ENCODE data around the gene KRTAP4-9.
"Not testable (repeated sequence)": the region's sequence is repeated elsewhere in the genome, so short reads cannot be mapped to it uniquely, and the experiment has no call there.

The KRTAP4-9 gene

GRCh38 chr17:41088760-41089352 lies 16.3 kb upstream of the KRTAP4-9 start:
- intact Hi-C loops (cut with DNase I); DNase-seq: not testable (repeated sequence)

- intact Hi-C loops (cut with DNase I), result no loop called here
- no peak for DNase-seq
These were observed 9.1 kb upstream of the KRTAP4-9 start for GRCh38 chr17:41096055-41096454.

GRCh38 chr17:41098042-41098441 lies 7.1 kb upstream of the KRTAP4-9 start, which contains the start of gene KRTAP4-8:
KRTAP4-8 (minus strand) TSS chr17:41098142; CDS start chr17:41098084, 58 bp downstream.
- intact Hi-C loops (cut with DNase I), result no loop called here
- DNase-seq, result no peak

- no peak for DNase-seq
- intact Hi-C loops (cut with DNase I), result no loop called here
These were observed 6.7 kb upstream of the KRTAP4-9 start for GRCh38 chr17:41098481-41098880.

GRCh38 chr17:41099682-41100480 lies 5.3 kb upstream of the KRTAP4-9 start:
- DNase-seq; intact Hi-C loops (cut with DNase I): not testable (repeated sequence)

GRCh38 chr17:41101586-41102259 lies 3.5 kb upstream of the KRTAP4-9 start, which contains the start of gene KRTAP4-16:
KRTAP4-16 (minus strand) TSS chr17:41102209; CDS start chr17:41102209, 0 bp downstream.
- intact Hi-C loops (cut with DNase I), result no loop called here

GRCh38 chr17:41103896-41104295 lies 1.3 kb upstream of the KRTAP4-9 start:
- intact Hi-C loops (cut with DNase I), result no loop called here
- DNase-seq, result no peak

More at GRCh38 chr17:41101586-41102259, 3.5 kb upstream of the KRTAP4-9 start, which contains the start of gene KRTAP4-16:
- DNase-seq, result no peak

- intact Hi-C loops (cut with DNase I); DNase-seq: not testable (repeated sequence)
These were observed 677 bp upstream of the KRTAP4-9 start for GRCh38 chr17:41104386-41105038.

- intact Hi-C loops (cut with DNase I), result no loop called here
- DNase-seq, result no peak
These were observed 2.8 kb downstream of the KRTAP4-9 start for GRCh38 chr17:41107941-41108450.

GRCh38 chr17:41108728-41109386 lies 3.7 kb downstream of the KRTAP4-9 start:
- intact Hi-C loops (cut with DNase I); DNase-seq: not testable (repeated sequence)

GRCh38 chr17:41111151-41111885 lies 6.1 kb downstream of the KRTAP4-9 start:
- no peak for DNase-seq
- intact Hi-C loops (cut with DNase I), result no loop called here

GRCh38 chr17:41116297-41116696 lies 11.1 kb downstream of the KRTAP4-9 start:
- intact Hi-C loops (cut with DNase I), result no loop called here
- DNase-seq, result no peak

GRCh38 chr17:41117846-41118386 lies 12.7 kb downstream of the KRTAP4-9 start, which contains the start of gene KRTAP4-11:
KRTAP4-11 (minus strand) TSS chr17:41118373; CDS start chr17:41118315, 58 bp downstream.
- DNase-seq; intact Hi-C loops (cut with DNase I): not testable (repeated sequence)

- intact Hi-C loops (cut with DNase I), result no loop called here
- no peak for DNase-seq
These were observed 13.5 kb downstream of the KRTAP4-9 start for GRCh38 chr17:41118721-41119120.

- DNase-seq; intact Hi-C loops (cut with DNase I): not testable (repeated sequence)
These were observed 14.8 kb downstream of the KRTAP4-9 start for GRCh38 chr17:41119696-41120690.

GRCh38 chr17:41121742-41122141 lies 16.6 kb downstream of the KRTAP4-9 start:
- intact Hi-C loops (cut with DNase I), result no loop called here
- DNase-seq, result no peak

All from head of caudate nucleus (tissue), 42 donors.